HK-2 (cell line): ENCODE measurements around the gene AGBL2.

Experiments
- DNase-seq: peaks from one replicate; pipeline ENCODE4 v3.0.0-alpha.2; 2018; ENCODE audit not compliant: unreplicated experiment

AGBL2 gene

DNA sequence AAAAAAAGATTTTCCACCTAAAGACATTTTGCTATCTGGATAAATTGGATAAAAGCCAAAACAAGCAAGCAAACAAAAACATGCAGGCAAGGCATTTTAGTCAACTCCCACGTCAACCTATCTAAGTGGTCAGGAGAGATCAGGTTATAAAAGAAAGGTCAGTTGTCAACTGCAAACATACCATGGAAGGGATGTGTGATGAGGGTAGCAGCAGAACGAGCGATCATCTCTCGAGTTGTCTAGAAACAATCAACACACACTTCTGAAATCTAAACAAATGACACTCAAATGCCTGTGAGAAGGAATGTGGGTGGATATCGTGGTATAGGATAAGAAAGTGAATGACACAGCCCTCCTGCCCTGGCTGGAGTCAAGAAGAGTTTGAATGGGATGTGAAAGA is 83.7 kb downstream of the AGBL2 start:
- no peak for DNase-seq

DNA sequence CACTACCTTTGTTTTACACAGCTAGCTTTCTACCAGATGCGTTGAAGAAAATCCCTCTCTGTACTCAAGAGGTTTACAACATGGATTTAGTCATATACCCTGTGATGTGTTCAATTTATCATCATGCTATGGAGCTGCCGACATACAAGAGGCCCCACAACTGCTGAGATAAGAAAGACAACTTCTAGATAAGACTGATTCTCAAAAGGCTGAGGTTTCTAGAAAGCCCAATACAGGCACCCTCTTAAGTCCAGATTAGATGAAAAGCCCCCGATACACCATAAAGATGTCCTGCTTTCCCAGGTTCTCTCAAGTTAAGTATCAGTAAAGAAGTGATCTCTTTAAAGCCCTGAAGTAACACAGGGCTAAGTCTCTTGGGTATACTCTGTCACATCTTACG is 87.1 kb downstream of the AGBL2 start:
- no peak for DNase-seq

DNA sequence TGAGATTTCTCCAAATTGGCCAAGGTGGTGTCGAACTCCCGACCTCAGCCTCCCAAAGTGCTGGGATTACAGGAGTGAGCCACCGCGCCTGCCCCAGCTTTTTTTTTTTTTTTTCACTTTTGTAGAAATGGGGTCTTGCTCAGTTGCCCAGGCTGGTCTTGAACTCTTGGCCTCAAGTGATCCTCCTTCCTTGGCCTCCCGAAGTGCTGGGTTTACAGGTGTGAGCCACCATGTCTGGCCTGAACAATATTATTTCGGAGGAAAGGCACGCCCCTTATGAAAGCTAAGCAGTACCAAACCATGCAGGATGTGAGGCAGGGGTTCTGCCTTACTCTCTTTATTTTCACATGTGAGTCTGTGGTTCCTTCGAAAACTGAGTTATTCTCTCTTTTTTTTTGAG is 88.9 kb downstream of the AGBL2 start:
- DNase-seq, result no peak

DNA sequence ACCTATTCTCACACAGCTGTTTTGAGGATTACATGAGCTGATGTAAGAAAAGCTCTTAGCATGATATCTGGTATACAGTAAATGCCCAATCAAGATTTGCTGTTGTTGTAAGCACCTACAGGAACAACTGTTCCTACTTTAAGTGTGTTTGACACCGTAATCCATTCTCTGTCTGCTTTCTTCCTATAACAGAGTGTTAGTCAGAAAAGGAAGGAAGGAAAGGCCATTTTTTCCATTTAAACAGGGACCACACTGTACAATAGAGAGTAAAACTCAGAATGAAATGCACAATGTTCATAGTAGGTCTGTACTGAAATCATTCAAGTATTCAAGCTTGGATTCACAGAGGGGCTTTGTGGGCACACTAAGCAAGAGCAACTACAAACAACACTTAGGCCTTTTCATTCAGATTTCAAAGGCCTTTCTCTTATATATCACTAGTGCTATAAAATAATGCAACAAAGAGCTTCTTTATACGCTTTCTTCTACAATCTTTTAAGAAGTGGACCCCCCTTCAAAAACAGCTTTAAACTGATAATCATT is 94.3 kb downstream of the AGBL2 start:
- DNase-seq, result no peak

DNA sequence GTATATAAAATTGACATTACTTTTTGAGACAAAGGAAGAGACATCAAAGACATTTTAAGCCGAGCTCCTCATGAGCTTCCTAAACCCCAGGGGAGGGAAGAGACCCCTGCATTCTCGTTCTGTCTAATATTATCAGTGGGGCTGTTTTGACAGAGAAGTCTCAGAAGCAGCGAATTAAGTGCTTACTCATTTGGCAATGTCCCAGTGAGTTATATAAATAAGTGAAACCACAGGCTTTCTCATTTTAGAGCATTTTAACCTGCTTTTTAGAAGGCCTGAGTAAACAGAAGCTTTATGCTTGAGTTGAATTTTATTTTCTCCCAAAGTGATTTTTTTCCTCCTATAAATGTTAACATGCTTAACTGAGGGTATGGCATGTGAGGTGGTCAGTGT is 97.8 kb downstream of the AGBL2 start:
- no peak for DNase-seq

DNA sequence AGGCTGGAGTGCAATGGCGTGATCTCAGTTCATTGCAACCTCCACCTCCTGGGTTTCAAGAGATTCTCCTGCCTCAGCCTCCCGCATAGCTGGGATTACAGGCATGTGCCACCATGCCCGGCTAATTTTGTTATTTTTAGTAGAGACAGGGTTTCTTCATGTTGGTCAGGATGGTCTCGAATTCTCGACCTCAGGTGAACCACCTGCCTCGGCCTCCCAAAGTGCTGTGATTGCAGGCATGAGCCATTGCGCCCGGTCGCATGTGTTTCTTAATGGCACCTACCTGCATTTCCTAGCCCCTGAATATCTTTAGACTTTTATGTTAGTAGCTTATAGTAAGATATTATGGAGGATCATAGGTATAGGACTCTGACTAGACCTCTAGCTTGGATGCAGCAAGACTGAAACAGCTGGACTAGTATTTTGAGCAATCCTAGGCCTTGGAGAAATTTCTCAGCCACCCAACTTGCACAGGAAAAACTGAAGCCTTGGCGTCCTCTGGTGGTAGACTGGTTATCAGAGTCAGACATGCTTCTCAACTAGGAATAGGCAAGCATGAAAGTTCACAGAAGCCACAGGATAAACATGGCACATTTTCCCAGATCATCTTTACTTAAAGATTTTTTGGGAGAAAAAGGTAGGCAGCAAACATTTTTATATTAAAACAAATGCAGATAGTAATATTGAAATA is 98.3 kb downstream of the AGBL2 start:
- no peak for DNase-seq

DNA sequence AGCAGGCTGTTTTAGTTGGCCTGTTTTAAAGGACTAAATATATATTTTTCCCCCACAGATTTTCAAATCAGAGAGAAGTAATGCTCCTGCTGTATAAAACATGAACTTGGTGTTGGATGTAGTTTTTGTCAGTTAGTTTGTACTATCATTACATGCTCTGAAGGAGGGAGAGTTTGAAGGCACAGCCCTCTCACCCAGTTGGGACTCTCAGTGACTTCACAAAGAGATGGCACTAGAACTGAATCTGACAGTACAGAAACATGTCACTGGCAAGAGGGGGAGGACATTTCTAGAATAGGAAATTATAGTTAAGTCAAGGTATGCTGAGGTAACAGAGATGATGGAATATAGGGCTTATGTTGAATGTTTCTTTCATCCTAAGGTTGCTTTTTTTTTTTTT is 99.9 kb downstream of the AGBL2 start:
- DNase-seq, result no peak

DNA sequence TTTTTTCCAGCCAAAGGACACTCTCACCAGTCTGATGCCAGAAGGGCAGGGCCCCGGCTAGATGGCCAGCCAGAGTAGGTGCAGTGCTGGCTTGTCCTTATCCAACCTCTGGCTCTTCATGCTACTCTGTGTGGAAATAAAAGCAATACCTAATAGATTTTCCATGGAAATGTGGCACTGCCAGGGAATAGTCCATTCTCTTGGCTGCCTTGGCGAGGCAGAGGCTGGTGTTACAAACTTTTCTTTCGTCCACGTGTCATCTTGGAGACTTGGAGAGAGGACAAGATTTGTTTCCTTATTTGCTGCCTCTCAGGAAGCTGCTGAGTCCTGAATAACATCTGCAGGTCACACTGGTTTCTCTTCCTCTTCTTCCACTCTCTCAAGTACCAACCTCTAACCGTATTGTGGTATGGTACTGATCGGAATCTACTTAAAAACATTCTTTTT is 103.8 kb downstream of the AGBL2 start:
- no peak for DNase-seq

DNA sequence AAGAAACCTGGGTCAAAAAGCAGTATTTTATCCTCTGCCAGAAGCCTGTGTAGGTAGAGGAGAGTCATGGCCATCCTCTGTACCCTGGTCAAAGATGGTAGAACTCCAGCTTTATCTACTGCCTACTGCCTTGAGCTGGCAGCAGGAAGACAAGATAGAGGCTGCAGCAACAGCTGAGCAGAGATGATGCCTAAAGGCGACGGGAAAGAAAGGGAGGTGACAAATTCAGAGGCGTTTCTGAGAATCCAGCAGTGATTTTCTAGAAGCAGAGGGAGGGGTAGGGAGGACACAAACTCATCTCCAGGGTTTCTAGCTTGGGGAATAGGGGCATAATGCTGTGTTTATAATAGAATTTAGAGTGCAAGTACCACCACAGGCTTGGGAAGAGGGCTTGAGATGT is 105.5 kb downstream of the AGBL2 start:
- DNase-seq, result no peak
